BE2C (cell line): ENCODE data around the gene CBX6.

ENCODE experiments used
- DNase-seq: peaks from one replicate; pipeline ENCODE4 v3.0.0-alpha.2; 2020
- H3K27me3 ChIP-seq: fragments of 250-450 bp; sonication (Bioruptor Pico); 2 replicates; pipeline ENCODE4 v1.5.1; 2020; ENCODE audit warnings: mild to moderate bottlenecking
- H3K36me3 ChIP-seq: fragments of 250-450 bp; sonication (Bioruptor Pico); 2 replicates; pipeline ENCODE4 v1.5.1; 2020; ENCODE audit warnings: mild to moderate bottlenecking
- H3K4me1 ChIP-seq: fragments of 250-450 bp; sonication (Bioruptor Pico); 2 replicates; pipeline ENCODE4 v1.5.1; 2020
- H3K4me3 ChIP-seq: 2 replicates; pipeline ENCODE4 v1.5.1; 2011; ENCODE audit warnings: low read depth, low read length
- H3K9me3 ChIP-seq: fragments of 250-450 bp; sonication (Bioruptor Pico); 2 replicates; pipeline ENCODE4 v1.5.1; 2020
- TF ChIP-seq, protein P1 (sequence below): IDR thresholded peaks from 2 replicates; pipeline ENCODE4 v1.5.1; 2012; ENCODE audit warnings: mild to moderate bottlenecking, low read depth, low read length

The CBX6 gene

DNA sequence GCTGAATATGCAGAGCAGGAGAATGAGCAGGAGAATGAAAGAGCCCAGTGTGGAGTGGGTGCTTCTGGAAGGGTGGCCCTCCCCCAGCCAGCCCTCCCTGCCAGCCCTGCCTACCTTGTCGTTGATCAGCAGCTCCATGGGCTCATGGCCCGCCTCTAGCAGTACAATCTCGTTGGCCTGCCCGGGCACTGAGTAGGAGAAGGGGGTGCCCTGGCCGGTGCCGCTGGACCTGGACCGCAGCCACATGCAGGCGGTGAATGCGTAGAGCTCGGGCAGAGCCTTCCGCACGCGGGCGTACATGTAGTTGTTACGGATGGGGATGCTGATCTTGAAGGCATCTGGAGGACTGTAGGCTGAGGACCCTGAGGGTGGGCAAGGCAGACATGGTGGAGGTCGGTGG, 45.6 kb downstream of the CBX6 start:
- H3K4me1 ChIP-seq = no peaks in the 10 kb centered on the region
- no peaks in the 10 kb centered on the region for H3K36me3 ChIP-seq
- no peak for DNase-seq
- H3K4me3 ChIP-seq = no peak overlapping the region
- TF ChIP-seq, protein P1, sequence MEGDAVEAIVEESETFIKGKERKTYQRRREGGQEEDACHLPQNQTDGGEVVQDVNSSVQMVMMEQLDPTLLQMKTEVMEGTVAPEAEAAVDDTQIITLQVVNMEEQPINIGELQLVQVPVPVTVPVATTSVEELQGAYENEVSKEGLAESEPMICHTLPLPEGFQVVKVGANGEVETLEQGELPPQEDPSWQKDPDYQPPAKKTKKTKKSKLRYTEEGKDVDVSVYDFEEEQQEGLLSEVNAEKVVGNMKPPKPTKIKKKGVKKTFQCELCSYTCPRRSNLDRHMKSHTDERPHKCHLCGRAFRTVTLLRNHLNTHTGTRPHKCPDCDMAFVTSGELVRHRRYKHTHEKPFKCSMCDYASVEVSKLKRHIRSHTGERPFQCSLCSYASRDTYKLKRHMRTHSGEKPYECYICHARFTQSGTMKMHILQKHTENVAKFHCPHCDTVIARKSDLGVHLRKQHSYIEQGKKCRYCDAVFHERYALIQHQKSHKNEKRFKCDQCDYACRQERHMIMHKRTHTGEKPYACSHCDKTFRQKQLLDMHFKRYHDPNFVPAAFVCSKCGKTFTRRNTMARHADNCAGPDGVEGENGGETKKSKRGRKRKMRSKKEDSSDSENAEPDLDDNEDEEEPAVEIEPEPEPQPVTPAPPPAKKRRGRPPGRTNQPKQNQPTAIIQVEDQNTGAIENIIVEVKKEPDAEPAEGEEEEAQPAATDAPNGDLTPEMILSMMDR = no peak
- no peaks in the 10 kb centered on the region for H3K27me3 ChIP-seq
- no peaks in the 10 kb centered on the region for H3K9me3 ChIP-seq

DNA sequence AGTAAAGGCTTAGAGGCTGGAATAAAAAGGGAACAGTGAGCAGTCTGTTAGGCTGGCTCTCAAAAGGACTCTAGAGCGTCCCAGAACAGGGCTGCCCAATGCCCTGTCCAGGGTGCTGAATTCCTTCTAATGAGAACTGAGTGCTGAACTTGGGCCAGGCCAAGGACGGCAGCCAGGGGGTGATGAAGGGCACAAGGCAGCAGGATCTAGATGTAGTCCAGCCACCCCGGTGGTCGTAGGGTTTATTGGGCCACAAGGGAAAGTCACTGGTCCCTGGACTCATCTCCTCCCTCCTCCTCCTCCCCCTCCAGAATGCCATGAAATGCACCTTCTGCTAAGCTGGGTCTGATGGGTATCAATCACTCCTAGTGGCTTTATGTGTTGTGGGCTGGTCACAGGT, 47.4 kb downstream of the CBX6 start:
- Histone ChIP-seq H3K36me3 (no peaks in the 10 kb centered on the region), H3K4me1 (no peaks in the 10 kb centered on the region), H3K27me3 (no peaks in the 10 kb centered on the region), H3K9me3 (no peaks in the 10 kb centered on the region), H3K4me3 (no peak overlapping the region)
- no peak for DNase-seq
- TF ChIP-seq, protein P1 = no peak

DNA sequence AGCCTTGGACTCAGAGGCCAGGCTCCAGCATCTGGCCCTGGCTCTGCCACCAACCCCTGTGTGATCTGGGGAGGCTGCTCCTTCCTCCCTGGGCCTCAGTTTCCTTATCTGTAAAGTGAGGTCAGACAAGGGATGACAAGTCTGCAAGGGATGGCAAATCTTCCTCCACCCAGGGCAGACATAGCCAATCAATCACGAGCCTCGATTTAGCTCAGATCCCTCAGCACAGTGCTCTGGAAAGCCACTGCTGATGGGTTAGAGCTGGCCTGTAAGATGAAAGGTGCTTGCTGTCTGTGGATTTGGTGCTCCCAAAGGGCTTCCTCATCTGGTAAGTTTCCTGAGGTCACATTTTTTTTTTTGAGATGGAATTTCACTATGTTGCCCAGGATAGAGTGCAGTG, 48.4 kb downstream of the CBX6 start:
- Histone ChIP-seq H3K4me3 (no peak overlapping the region), H3K27me3 (no peaks in the 10 kb centered on the region), H3K36me3 (no peaks in the 10 kb centered on the region), H3K4me1 (no peaks in the 10 kb centered on the region), H3K9me3 (no peaks in the 10 kb centered on the region)
- TF ChIP-seq, protein P1 = no peak
- no peak for DNase-seq

DNA sequence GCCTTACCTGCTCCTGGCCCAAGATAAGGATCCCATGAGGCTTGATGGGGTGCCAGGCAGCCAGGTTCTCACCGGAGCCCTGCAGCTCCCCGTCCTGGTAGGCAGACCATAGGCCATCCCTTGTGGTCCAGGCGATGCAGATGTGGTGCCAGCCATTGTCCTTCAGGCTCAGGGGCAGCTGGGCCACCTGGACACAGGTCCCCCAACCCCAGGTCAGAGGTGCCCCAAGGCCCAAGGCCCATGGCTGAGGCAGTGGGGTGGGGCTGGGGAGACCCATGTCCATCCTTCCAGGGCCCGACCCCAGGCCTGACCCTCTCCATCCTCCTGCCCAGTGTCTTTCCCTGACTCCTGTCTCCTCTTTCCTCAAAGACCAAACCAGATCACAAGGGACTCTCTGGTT, 48.9 kb downstream of the CBX6 start:
- TF ChIP-seq, protein P1 = no peak
- Histone ChIP-seq H3K27me3 (no peaks in the 10 kb centered on the region), H3K4me1 (no peaks in the 10 kb centered on the region), H3K9me3 (no peaks in the 10 kb centered on the region), H3K36me3 (no peaks in the 10 kb centered on the region), H3K4me3 (no peak overlapping the region)
- no peak for DNase-seq

DNA sequence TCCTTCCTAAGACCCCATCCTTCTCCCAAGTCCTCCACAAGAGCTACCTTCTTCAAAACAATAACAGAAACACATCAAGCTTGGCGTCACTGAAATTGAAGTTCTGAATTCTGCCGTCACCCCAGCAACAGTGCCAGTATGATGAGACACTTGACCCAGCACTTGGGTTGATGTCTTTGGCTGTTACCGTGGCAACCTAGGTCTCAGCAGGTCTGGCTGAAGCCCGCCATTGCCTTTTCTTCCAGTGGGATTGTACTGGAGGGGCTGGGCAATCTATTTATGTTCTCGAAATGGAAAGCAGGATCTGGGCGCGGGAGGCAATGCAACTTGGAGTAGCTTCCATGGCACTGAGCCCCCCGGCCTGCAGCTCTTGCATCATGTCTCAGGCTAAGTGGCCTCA, 52.0 kb downstream of the CBX6 start:
- Histone ChIP-seq H3K27me3 (no peaks in the 10 kb centered on the region), H3K4me1 (no peaks in the 10 kb centered on the region), H3K4me3 (no peak overlapping the region), H3K9me3 (no peaks in the 10 kb centered on the region; the same call in 1 of the 2 replicates), H3K36me3 (no peaks in the 10 kb centered on the region)
- no peak for DNase-seq
- TF ChIP-seq, protein P1 = no peak

DNA sequence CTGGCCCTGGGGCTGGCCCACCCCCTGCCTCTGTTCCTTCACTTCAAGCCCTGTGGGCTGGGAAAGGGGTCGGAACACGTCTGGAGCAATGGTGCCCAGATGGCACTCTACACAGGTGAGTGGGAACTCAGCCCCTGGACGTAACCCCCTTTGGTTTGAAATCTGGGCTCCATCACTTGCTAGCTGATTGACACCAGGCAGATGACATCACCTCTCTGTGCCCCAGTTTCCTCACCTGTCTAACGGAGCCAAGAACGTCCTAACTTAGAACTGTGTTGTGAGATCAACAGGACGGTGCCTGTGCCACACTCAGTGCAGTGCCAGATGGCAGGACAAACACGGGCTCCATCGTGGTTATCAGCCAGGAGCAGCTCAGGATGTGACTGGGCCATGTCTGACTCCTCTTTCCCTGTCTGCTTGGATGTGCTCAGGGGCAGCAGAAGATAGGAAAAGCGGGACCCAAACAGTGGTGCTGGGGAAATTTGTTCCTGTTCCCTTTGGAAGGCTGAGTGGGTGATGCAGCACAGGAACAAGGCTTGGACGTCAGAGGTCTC, 52.6 kb downstream of the CBX6 start:
- no peak for DNase-seq
- no peak overlapping the region for H3K4me3 ChIP-seq
- H3K4me1 ChIP-seq = no peaks in the 10 kb centered on the region
- no peaks in the 10 kb centered on the region; the same call in 1 of the 2 replicates for H3K9me3 ChIP-seq
- no peaks in the 10 kb centered on the region for H3K27me3 ChIP-seq
- TF ChIP-seq, protein P1 = no peak
- no peaks in the 10 kb centered on the region for H3K36me3 ChIP-seq
